Astrocyte (in vitro differentiated cells and primary cell): ENCODE results near the gene PFKFB4.

Experiments
- EZH2 ChIP-seq: IDR thresholded peaks from 2 replicates; pipeline ENCODE4 v1.6.1; 2012; ENCODE audit warnings: mild to moderate bottlenecking, low read length, inconsistent platforms; ENCODE audit not compliant: insufficient read depth
- TF ChIP-seq, protein P1 (sequence below): IDR thresholded peaks from 2 replicates; pipeline ENCODE4 v1.5.1; 2011; ENCODE audit warnings: low read depth, mild to moderate bottlenecking, inconsistent platforms, low read length, moderate library complexity; ENCODE audit not compliant: insufficient read depth

DNA sequence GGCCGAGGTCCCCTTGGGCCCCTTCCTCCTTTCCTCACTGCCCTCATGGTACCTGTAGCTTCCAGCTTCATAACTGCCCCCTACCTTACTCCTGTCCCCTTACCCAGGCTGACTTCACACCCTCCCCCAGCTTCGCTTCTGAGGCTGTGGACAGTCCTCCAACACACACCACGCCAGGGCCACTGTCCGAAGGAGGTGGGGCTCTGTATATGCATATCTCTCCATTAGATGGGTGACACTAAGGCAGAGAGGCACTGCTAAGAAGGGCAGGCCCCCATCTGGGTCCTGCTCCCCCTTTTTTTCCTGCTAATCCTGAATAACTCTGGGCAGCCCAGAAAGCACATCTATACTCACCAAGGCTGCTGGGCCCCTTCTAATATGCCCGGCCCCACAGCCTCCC, 39.6 kb upstream of the PFKFB4 start:
- TF ChIP-seq, protein P1, sequence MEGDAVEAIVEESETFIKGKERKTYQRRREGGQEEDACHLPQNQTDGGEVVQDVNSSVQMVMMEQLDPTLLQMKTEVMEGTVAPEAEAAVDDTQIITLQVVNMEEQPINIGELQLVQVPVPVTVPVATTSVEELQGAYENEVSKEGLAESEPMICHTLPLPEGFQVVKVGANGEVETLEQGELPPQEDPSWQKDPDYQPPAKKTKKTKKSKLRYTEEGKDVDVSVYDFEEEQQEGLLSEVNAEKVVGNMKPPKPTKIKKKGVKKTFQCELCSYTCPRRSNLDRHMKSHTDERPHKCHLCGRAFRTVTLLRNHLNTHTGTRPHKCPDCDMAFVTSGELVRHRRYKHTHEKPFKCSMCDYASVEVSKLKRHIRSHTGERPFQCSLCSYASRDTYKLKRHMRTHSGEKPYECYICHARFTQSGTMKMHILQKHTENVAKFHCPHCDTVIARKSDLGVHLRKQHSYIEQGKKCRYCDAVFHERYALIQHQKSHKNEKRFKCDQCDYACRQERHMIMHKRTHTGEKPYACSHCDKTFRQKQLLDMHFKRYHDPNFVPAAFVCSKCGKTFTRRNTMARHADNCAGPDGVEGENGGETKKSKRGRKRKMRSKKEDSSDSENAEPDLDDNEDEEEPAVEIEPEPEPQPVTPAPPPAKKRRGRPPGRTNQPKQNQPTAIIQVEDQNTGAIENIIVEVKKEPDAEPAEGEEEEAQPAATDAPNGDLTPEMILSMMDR = no peak
- TF ChIP-seq EZH2 = no peak
